Mesothelial cell of epicardium (in vitro differentiated cells): ENCODE measurements around the gene GNAT2. TPM values are rescaled to one million over a fixed set of nuclear protein-coding genes. Genes with fewer than 3 reads are reported as not detected.

Source experiments
- DNase-seq, 2 experiments: peaks; one replicate each; pipeline ENCODE4 v3.0.0; 2021; ENCODE audit warnings: low spot score in 2 of 2; ENCODE audit not compliant: unreplicated experiment in 2 of 2
- H3K27ac Mint-ChIP-seq: 2 replicates; pipeline ENCODE4 v1.8.0; 2021; ENCODE audit warnings: mixed read lengths
- H3K27me3 Mint-ChIP-seq: 2 replicates; pipeline ENCODE4 v1.8.0; 2021; ENCODE audit warnings: low read depth, mixed read lengths
- H3K36me3 Mint-ChIP-seq: 2 replicates; pipeline ENCODE4 v1.8.0; 2021; ENCODE audit warnings: mixed read lengths
- H3K4me1 Mint-ChIP-seq: 2 replicates; pipeline ENCODE4 v1.8.0; 2021; ENCODE audit warnings: mixed read lengths
- H3K4me3 Mint-ChIP-seq: 2 replicates; pipeline ENCODE4 v1.8.0; 2021; ENCODE audit warnings: mild to moderate bottlenecking, moderate library complexity, mixed read lengths
- H3K9me3 Mint-ChIP-seq: 2 replicates; pipeline ENCODE4 v1.8.0; 2021; ENCODE audit warnings: mixed read lengths
- CTCF ChIP-seq: fragments of 200-600 bp; sonication (generic); IDR thresholded peaks from one replicate; pipeline ENCODE4 v1.5.0; 2021; ENCODE audit warnings: antibody characterized with exemption; ENCODE audit not compliant: unreplicated experiment
- total RNA-seq: library from RNA; stranded (reverse); gene quantifications from 3 replicates; pipeline ENCODE4 v1.2.1, GENCODE V29; 2021

Gene GNAT2
- total RNA-seq, 1 donor from 2014 or later, result not detected

- no peak for TF ChIP-seq CTCF
These were observed 14.0 kb downstream of the GNAT2 start for GRCh38 chr1:109605381-109605780.

DNA sequence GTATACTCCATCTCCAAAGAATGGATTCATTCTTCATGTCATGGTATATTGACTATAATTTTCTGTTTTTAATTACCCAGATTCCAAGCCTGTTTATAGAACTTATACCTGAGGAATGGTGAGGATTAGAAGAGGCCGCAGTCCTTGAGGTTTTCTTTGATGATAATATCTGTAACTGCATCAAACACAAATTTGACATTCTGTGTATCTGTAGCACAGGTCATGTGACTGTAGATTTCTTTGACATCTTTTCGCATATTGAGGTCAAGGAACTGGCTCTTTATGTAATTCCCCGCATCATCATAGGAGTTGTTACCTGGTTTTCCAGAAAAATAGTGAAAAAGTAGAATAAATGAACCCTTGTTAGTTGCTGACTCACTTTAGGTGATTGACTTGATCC is 16.2 kb downstream of the GNAT2 start:
- no peak for DNase-seq
- no peak overlapping the region for H3K4me3 Mint-ChIP-seq
- TF ChIP-seq CTCF, result no peak
- H3K36me3 Mint-ChIP-seq, result peaks cover 6% of the 10 kb centered on the region
- no peaks in the 10 kb centered on the region for H3K9me3 Mint-ChIP-seq
- H3K4me1 Mint-ChIP-seq, result peaks cover 15% of the 10 kb centered on the region
- H3K27ac Mint-ChIP-seq, result no peak overlapping the region
- H3K27me3 Mint-ChIP-seq, result no peaks in the 10 kb centered on the region

More at GRCh38 chr1:109605381-109605780, 14.0 kb downstream of the GNAT2 start:
- Mint-ChIP-seq H3K4me1 (peaks cover 8% of the 10 kb centered on the region), H3K36me3 (no peaks in the 10 kb centered on the region), H3K27ac (no peak overlapping the region), H3K27me3 (no peaks in the 10 kb centered on the region), H3K9me3 (no peaks in the 10 kb centered on the region), H3K4me3 (no peak overlapping the region)
- no peak for DNase-seq

DNA sequence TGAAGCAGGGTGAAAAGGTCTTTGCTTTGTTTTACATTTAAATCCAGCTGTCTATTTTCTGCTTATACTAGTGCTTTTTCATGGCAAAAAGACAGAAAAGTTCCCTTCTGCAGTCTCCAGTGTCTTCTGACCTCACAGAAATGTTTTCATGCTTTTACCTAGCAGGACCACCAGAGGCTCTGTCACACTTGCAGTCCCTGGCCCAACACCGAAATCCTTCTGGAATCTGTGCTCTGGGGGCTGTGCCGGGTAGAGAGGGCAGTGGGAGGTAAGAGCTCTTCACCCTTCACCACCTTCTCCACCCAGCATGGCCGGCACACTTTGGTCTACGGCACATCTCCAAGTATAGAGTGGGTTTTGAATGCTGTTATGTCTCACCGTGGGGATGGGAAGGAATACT is 20.8 kb downstream of the GNAT2 start:
- no peak for DNase-seq
- Mint-ChIP-seq H3K27ac (peak overlapping the region; percentile 48), H3K4me3 (no peak overlapping the region), H3K4me1 (peaks cover 18% of the 10 kb centered on the region), H3K9me3 (no peaks in the 10 kb centered on the region), H3K27me3 (no peaks in the 10 kb centered on the region), H3K36me3 (peaks cover 14% of the 10 kb centered on the region)
- no peak for TF ChIP-seq CTCF

DNA sequence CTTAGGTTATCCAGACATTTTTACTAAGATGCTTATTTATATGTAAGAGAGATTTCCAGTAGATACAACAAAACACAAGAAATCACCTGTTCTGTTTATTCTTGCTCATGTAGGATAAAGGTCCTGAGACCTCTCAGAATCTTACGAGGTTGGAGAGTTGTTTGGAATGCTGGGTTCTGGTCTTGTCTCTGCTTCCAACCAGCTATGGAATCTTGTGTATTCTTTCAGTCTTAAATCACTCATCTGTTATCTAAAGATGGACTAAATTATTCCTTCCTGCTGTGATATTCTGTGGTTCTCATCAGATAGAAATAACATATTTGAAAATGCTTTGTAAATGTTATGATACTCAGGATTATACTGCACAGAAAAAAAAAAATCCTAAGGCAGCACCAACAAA is 21.3 kb downstream of the GNAT2 start:
- DNase-seq, result no peak
- no peaks in the 10 kb centered on the region for H3K27me3 Mint-ChIP-seq
- H3K4me3 Mint-ChIP-seq, result no peak overlapping the region
- H3K36me3 Mint-ChIP-seq, result peaks cover 19% of the 10 kb centered on the region
- peaks cover 16% of the 10 kb centered on the region for H3K4me1 Mint-ChIP-seq
- TF ChIP-seq CTCF, result no peak
- peak overlapping the region; percentile 48 for H3K27ac Mint-ChIP-seq
- no peaks in the 10 kb centered on the region for H3K9me3 Mint-ChIP-seq

GRCh38 chr1:109595531-109595930 is 23.9 kb downstream of the GNAT2 start:
- Mint-ChIP-seq H3K9me3 (no peaks in the 10 kb centered on the region), H3K27ac (no peak overlapping the region), H3K4me3 (no peak overlapping the region), H3K27me3 (no peaks in the 10 kb centered on the region), H3K4me1 (peaks cover 10% of the 10 kb centered on the region), H3K36me3 (peaks cover 25% of the 10 kb centered on the region)
- DNase-seq, result no peak
- no peak for TF ChIP-seq CTCF

DNA sequence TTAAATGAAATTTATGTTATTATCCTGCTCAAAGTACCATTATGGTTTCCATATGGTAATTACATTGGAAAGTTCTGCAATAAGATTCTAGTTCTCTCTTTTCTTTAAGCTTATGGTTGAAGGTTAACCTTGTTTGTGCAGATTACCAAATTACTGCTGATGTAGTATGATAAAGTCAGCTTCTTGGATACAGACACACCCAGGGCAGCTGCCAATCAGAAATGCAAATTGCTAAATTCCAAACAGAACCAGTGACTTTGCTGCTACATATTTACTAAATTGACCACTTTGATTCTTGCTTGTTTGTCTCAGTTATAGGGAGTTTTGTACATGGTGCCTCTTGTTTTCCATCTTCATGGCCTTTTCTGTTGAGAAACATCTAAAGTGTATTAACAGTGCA is 26.5 kb downstream of the GNAT2 start:
- peaks cover under 1% of the 10 kb centered on the region for H3K4me1 Mint-ChIP-seq
- H3K27ac Mint-ChIP-seq, result no peak overlapping the region
- no peaks in the 10 kb centered on the region for H3K27me3 Mint-ChIP-seq
- no peaks in the 10 kb centered on the region for H3K9me3 Mint-ChIP-seq
- TF ChIP-seq CTCF, result no peak
- peaks cover 31% of the 10 kb centered on the region for H3K36me3 Mint-ChIP-seq
- no peak for DNase-seq
- no peak overlapping the region for H3K4me3 Mint-ChIP-seq
